ENCODE measurements around the gene CAPN13. TPM values are rescaled to one million over a fixed set of nuclear protein-coding genes. Genes with fewer than 3 reads are reported as not detected.

Gene CAPN13
- total and polyA plus RNA-seq, 7 experiments from 2014 or later: not detected

DNA sequence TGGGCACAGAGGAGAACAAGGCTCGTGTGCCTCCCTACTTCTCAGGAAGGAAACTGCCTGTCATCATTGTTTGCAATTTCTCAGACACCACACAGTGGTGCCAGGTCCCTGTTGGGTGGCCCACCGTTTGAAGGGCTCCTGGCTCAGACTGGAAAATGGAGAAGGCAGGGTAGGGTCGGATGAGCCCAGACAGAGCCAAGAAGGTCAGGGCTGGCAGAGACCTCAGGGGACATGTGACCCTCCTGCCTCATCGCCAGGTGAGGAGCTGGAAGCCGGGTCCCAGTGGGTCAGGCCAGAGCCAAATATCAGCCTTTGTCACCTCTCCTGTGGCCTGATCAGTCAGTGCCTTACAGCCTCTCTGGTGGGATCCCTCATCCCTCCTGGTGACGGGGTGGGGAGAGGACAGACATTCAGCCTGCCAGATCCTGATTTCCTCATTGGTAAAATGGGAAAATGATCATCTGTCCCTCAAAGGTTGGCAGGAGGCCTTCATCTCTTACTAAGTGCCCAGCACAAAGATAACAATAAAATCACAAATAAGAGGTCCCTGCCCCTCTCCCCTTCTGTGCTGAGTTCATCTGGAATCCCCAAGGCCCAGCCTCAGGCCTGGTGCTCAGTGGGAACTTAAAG, 117.6 kb downstream of the CAPN13 start:
- ATAC-seq (no peak), DNase-seq (peak in 1 of 9 donors; percentile 7)
- Histone ChIP-seq H3K27ac (ENCODE audit: low read depth, low read length) (no peak overlapping the region), H3K4me1 (ENCODE audit: control insufficient read depth in 2 of 2, insufficient read depth in 2 of 2, low read length in 2 of 2) (no peaks in the 10 kb centered on the region), H3K4me3 (ENCODE audit: low read length) (no peak overlapping the region), H3K9me3 (ENCODE audit: control insufficient read depth in 2 of 3, low read length in 3 of 3) (no peaks in the 10 kb centered on the region), H3K27me3 (ENCODE audit: control insufficient read depth in 2 of 2, insufficient read depth in 2 of 2, low read length in 2 of 2) (no peaks in the 10 kb centered on the region), H3K36me3 (ENCODE audit: control insufficient read depth in 2 of 3, insufficient read depth in 3 of 3, low read length in 3 of 3) (no peaks in the 10 kb centered on the region)
- peaks cover 0 to 2% (median 0%) of the 10 kb centered on the region in 5 donors for H3K27me3 Mint-ChIP-seq
- no peaks in the 10 kb centered on the region for H3K36me3 Mint-ChIP-seq
- H3K9me3 Mint-ChIP-seq: peaks cover 0 to 2% (median 0%) of the 10 kb centered on the region in 11 donors
- ChIA-PET CTCF (interaction anchor here (1.2 kb wide), 1 partner anchor 22 kb away, joined by 3 read pairs; no protein-coding TSS in a partner anchor), POLR2A (no interaction called here)
- H3K4me3 Mint-ChIP-seq: no peak overlapping the region
- intact Hi-C loops (cut with micrococcal nuclease): no loop called here
- H3K27ac Mint-ChIP-seq: no peak overlapping the region
- peaks cover 0 to 2% (median 0%) of the 10 kb centered on the region in 7 donors for H3K4me1 Mint-ChIP-seq

DNA sequence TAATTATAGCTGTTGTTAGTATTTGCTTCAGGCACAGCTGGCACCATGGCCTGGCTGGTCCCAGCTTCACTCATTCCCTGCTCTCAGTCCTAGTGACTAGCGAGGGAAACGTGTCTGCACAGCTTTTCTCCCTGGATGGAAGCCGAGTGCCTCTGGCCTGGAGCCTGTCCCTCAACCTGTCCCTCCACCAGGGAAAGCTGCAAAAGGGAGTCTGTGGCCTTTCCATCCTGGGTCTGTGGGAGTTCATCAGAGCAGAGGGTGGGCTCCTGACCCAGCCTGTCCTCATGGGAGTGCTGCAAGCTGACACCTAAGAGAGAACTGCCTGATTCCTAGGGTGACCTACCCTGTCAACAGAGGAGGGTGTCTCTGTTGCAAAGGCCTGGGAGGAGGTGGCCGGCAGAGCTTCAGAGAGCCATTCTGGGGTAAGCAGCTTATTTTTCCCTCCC, 118.3 kb downstream of the CAPN13 start:
- Mint-ChIP-seq H3K36me3 (no peaks in the 10 kb centered on the region), H3K4me3 (no peak overlapping the region), H3K27ac (no peak overlapping the region), H3K4me1 (peaks cover 0 to 2% (median 0%) of the 10 kb centered on the region in 7 donors), H3K27me3 (no peaks in the 10 kb centered on the region), H3K9me3 (peaks cover 0 to 2% (median 0%) of the 10 kb centered on the region in 11 donors)
- H3K4me1 ChIP-seq (ENCODE audit: control insufficient read depth in 2 of 2, insufficient read depth in 2 of 2, low read length in 2 of 2): no peaks in the 10 kb centered on the region
- H3K9me3 ChIP-seq (ENCODE audit: control insufficient read depth in 2 of 3, low read length in 3 of 3): no peaks in the 10 kb centered on the region
- ChIA-PET POLR2A (interaction anchor here (0.6 kb wide), 1 partner anchor 42 kb away, joined by 3 read pairs; no protein-coding TSS in a partner anchor), CTCF (interaction anchor here (1.2 kb wide), 1 partner anchor 23 kb away, joined by 3 read pairs; no protein-coding TSS in a partner anchor)
- no peaks in the 10 kb centered on the region for H3K36me3 ChIP-seq (ENCODE audit: control insufficient read depth in 2 of 3, insufficient read depth in 3 of 3, low read length in 3 of 3)
- no peak overlapping the region for H3K4me3 ChIP-seq (ENCODE audit: low read length)
- H3K27me3 ChIP-seq (ENCODE audit: control insufficient read depth in 2 of 2, insufficient read depth in 2 of 2, low read length in 2 of 2): no peaks in the 10 kb centered on the region
- DNase-seq (peak in 1 of 9 donors; percentile 19), ATAC-seq (no peak)
- H3K27ac ChIP-seq (ENCODE audit: low read depth, low read length): no peak overlapping the region
- intact Hi-C loops (cut with micrococcal nuclease): no loop called here

DNA sequence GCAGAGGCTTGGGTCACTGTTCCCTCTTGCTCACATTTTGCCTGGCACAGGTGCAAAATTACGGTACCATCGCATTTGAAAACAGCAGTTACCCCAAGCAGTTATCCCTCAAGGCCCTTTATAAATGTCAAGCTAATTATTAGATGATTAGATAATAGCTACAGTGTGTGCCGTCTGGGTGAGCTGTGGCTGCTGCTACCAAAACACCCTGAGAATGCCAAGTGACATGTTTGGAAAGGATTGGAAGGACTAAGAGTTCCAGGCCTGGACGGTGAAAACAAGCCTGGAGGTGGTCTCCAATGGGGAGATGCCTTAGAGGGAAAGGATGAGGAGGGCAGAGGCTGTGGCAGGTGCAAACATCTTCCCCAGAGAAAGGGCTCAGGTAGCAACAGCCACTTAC, 120.6 kb downstream of the CAPN13 start:
- H3K27ac ChIP-seq (ENCODE audit: low read depth, low read length): no peak overlapping the region
- H3K9me3 ChIP-seq (ENCODE audit: control insufficient read depth in 2 of 3, low read length in 3 of 3): no peaks in the 10 kb centered on the region
- H3K4me1 Mint-ChIP-seq: no peaks in the 10 kb centered on the region
- DNase-seq: no peak
- POLR2A ChIA-PET: no interaction called here
- H3K27ac Mint-ChIP-seq: no peak overlapping the region
- peaks cover 0 to 2% (median 0%) of the 10 kb centered on the region in 11 donors for H3K9me3 Mint-ChIP-seq
- H3K4me1 ChIP-seq (ENCODE audit: control insufficient read depth in 2 of 2, insufficient read depth in 2 of 2, low read length in 2 of 2): no peaks in the 10 kb centered on the region
- H3K27me3 ChIP-seq (ENCODE audit: control insufficient read depth in 2 of 2, insufficient read depth in 2 of 2, low read length in 2 of 2): no peaks in the 10 kb centered on the region
- peaks cover 0 to 1% (median 0%) of the 10 kb centered on the region in 5 donors for H3K27me3 Mint-ChIP-seq
- no peak overlapping the region for H3K4me3 Mint-ChIP-seq
- no peaks in the 10 kb centered on the region for H3K36me3 Mint-ChIP-seq
- CTCF ChIA-PET: interaction anchor here (0.8 to 1.2 kb wide), 2 partner anchors 25 to 478 kb away, joined by 3 to 6 read pairs; no protein-coding TSS in a partner anchor
- H3K4me3 ChIP-seq (ENCODE audit: low read length): no peak overlapping the region
- ATAC-seq: no peak
- intact Hi-C loops (cut with micrococcal nuclease): no loop called here
- H3K36me3 ChIP-seq (ENCODE audit: control insufficient read depth in 2 of 3, insufficient read depth in 3 of 3, low read length in 3 of 3): no peaks in the 10 kb centered on the region

DNA sequence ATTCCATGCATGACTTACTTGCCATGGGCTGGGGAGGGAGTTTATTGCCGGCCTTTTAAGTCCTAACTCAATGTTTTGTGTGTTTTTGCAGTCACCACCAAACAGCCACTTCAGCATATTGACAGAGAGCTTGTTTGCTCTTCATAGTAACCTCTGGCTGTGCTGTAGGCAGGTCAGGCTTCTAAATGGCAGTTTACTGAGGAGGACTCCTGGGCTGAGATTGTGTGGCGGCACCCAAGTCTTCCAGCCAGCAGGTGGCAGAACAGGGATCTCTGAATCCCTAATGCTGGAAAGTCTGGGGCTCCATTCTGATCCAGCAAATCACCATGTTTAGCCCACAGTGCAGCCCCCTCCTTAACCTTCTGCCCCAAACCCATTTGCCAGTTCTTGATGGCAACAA, 121.2 kb downstream of the CAPN13 start:
- POLR2A ChIA-PET: no interaction called here
- no peak overlapping the region for H3K4me3 ChIP-seq (ENCODE audit: low read length)
- Mint-ChIP-seq H3K36me3 (no peaks in the 10 kb centered on the region), H3K9me3 (no peaks in the 10 kb centered on the region), H3K27me3 (peaks cover 0 to 1% (median 0%) of the 10 kb centered on the region in 5 donors), H3K27ac (no peak overlapping the region), H3K4me1 (no peaks in the 10 kb centered on the region), H3K4me3 (no peak overlapping the region)
- no peaks in the 10 kb centered on the region for H3K4me1 ChIP-seq (ENCODE audit: control insufficient read depth in 2 of 2, insufficient read depth in 2 of 2, low read length in 2 of 2)
- no peak overlapping the region for H3K27ac ChIP-seq (ENCODE audit: low read depth, low read length)
- ATAC-seq (no peak), DNase-seq (peak in 1 of 9 donors; percentile 13)
- CTCF ChIA-PET: interaction anchor here (0.6 to 1.2 kb wide), 3 partner anchors 26 to 477 kb away, joined by 3 to 6 read pairs (median 4); no protein-coding TSS in a partner anchor
- no peaks in the 10 kb centered on the region for H3K36me3 ChIP-seq (ENCODE audit: control insufficient read depth in 2 of 3, insufficient read depth in 3 of 3, low read length in 3 of 3)
- no peaks in the 10 kb centered on the region for H3K27me3 ChIP-seq (ENCODE audit: control insufficient read depth in 2 of 2, insufficient read depth in 2 of 2, low read length in 2 of 2)
- intact Hi-C loops (cut with micrococcal nuclease): no loop called here
- no peaks in the 10 kb centered on the region for H3K9me3 ChIP-seq (ENCODE audit: control insufficient read depth in 2 of 3, low read length in 3 of 3)

DNA sequence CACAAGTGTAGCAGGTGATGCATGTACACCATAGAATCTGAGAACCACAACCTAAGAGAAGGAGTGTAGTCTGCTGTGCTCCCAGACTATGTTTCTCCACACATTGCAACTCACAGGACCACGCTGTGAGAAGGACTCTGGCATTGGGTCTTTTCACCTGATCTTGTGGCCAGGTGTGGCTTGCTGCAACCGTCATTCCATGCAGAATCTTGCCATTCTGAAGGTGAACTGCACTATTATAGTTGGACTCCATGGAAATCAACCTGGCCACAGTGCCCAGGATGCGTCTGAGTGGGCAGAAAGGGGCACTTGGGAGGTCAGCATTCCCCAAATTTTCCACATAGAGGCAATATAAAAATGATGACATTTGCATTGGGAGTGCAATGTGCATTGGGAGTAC, 122.2 kb downstream of the CAPN13 start:
- Histone ChIP-seq H3K4me1 (ENCODE audit: control insufficient read depth in 2 of 2, insufficient read depth in 2 of 2, low read length in 2 of 2) (no peaks in the 10 kb centered on the region), H3K27me3 (ENCODE audit: control insufficient read depth in 2 of 2, insufficient read depth in 2 of 2, low read length in 2 of 2) (no peaks in the 10 kb centered on the region), H3K9me3 (ENCODE audit: control insufficient read depth in 2 of 3, low read length in 3 of 3) (no peaks in the 10 kb centered on the region), H3K4me3 (ENCODE audit: low read length) (no peak overlapping the region), H3K36me3 (ENCODE audit: control insufficient read depth in 2 of 3, insufficient read depth in 3 of 3, low read length in 3 of 3) (no peaks in the 10 kb centered on the region), H3K27ac (ENCODE audit: low read depth, low read length) (no peak overlapping the region)
- ChIA-PET CTCF (no interaction called here), POLR2A (no interaction called here)
- ATAC-seq (no peak), DNase-seq (peak in 1 of 9 donors; percentile 1)
- Mint-ChIP-seq H3K27me3 (peaks cover 0 to 1% (median 0%) of the 10 kb centered on the region in 5 donors), H3K4me1 (peaks cover 0 to 4% (median 0%) of the 10 kb centered on the region in 7 donors), H3K36me3 (no peaks in the 10 kb centered on the region), H3K27ac (no peak overlapping the region), H3K9me3 (peaks cover 0 to 3% (median 0%) of the 10 kb centered on the region in 11 donors), H3K4me3 (no peak overlapping the region)
- intact Hi-C loops (cut with micrococcal nuclease): no loop called here

DNA sequence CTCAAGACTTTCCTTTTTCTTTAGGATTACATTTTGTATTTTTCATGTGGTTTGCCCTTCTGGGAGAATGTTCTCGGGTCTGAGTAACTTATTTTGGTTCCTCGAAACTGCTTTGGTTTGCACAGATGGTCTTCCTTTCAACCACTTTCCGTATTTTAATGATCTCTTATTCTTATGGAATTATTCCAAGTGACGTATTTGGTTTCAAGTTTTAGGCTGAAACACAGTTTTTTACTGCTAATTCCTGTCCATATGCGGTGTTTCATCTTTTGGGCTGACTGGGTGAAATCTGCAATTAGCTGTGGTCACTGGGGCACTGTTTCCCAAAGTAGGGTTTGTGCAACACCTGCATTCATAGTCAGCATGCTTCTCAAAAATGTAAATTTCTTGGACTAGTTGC, 122.7 kb downstream of the CAPN13 start:
- ChIA-PET POLR2A (no interaction called here), CTCF (no interaction called here)
- DNase-seq: no peak
- H3K4me1 ChIP-seq (ENCODE audit: control insufficient read depth in 2 of 2, insufficient read depth in 2 of 2, low read length in 2 of 2): no peaks in the 10 kb centered on the region
- intact Hi-C loops (cut with micrococcal nuclease): no loop called here
- no peak overlapping the region for H3K27ac ChIP-seq (ENCODE audit: low read depth, low read length)
- H3K27me3 ChIP-seq (ENCODE audit: control insufficient read depth in 2 of 2, insufficient read depth in 2 of 2, low read length in 2 of 2): no peaks in the 10 kb centered on the region
- H3K9me3 Mint-ChIP-seq: peaks cover 0 to 3% (median 0%) of the 10 kb centered on the region in 11 donors
- H3K27me3 Mint-ChIP-seq: peaks cover 0 to 1% (median 0%) of the 10 kb centered on the region in 5 donors
- peaks cover 0 to 4% (median 0%) of the 10 kb centered on the region in 7 donors for H3K4me1 Mint-ChIP-seq
- H3K36me3 ChIP-seq (ENCODE audit: control insufficient read depth in 2 of 3, insufficient read depth in 3 of 3, low read length in 3 of 3): no peaks in the 10 kb centered on the region
- H3K4me3 Mint-ChIP-seq: no peak overlapping the region
- H3K27ac Mint-ChIP-seq: no peak overlapping the region
- no peaks in the 10 kb centered on the region for H3K9me3 ChIP-seq (ENCODE audit: control insufficient read depth in 2 of 3, low read length in 3 of 3)
- no peak overlapping the region for H3K4me3 ChIP-seq (ENCODE audit: low read length)
- ATAC-seq: no peak
- no peaks in the 10 kb centered on the region for H3K36me3 Mint-ChIP-seq

DNA sequence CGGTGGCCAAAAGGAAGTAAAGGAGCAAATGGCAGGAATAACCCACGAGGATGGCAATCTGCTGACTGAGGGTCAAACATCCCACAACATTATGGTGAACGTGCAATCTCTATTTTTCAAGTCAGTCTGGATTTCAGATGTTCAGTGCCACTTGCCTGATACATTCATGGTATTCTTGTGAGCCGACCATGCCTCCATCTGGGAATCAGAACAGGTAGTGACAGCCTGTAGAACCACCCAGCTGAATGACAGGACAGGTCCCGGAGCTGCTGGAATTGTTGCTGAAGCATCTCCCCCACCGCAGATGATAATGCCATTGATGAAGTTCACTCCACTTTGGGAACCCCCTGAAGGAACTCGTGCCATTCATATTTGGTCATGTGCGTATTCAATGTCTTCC, 123.2 kb downstream of the CAPN13 start:
- peaks cover 0 to 3% (median 0%) of the 10 kb centered on the region in 11 donors for H3K9me3 Mint-ChIP-seq
- H3K4me3 ChIP-seq (ENCODE audit: low read length): no peak overlapping the region
- no peaks in the 10 kb centered on the region for H3K9me3 ChIP-seq (ENCODE audit: control insufficient read depth in 2 of 3, low read length in 3 of 3)
- H3K27me3 Mint-ChIP-seq: peaks cover 0 to 1% (median 0%) of the 10 kb centered on the region in 5 donors
- H3K27ac Mint-ChIP-seq: no peak overlapping the region
- ChIA-PET POLR2A (no interaction called here), CTCF (no interaction called here)
- H3K27ac ChIP-seq (ENCODE audit: low read depth, low read length): no peak overlapping the region
- no peaks in the 10 kb centered on the region for H3K36me3 ChIP-seq (ENCODE audit: control insufficient read depth in 2 of 3, insufficient read depth in 3 of 3, low read length in 3 of 3)
- no peaks in the 10 kb centered on the region for H3K27me3 ChIP-seq (ENCODE audit: control insufficient read depth in 2 of 2, insufficient read depth in 2 of 2, low read length in 2 of 2)
- peak in 1 of 9 donors; percentile 4 for DNase-seq
- H3K4me1 Mint-ChIP-seq: peaks cover 0 to 4% (median 0%) of the 10 kb centered on the region in 7 donors
- H3K36me3 Mint-ChIP-seq: no peaks in the 10 kb centered on the region
- no peak for ATAC-seq
- intact Hi-C loops (cut with micrococcal nuclease): no loop called here
- H3K4me1 ChIP-seq (ENCODE audit: control insufficient read depth in 2 of 2, insufficient read depth in 2 of 2, low read length in 2 of 2): no peaks in the 10 kb centered on the region
- H3K4me3 Mint-ChIP-seq: no peak overlapping the region

Measured in naive thymus-derived CD4-positive, alpha-beta T cell (primary cell).